GM21737 (cell line): Measurements from ENCODE around the gene CST9.
"Not testable (repeated sequence)": the region's sequence is repeated elsewhere in the genome, so short reads cannot be mapped to it uniquely, and the experiment has no call there.

Experiments used
- ATAC-seq: cut with Tn5 transposase; IDR thresholded peaks from one replicate; pipeline ENCODE4 v1.9.1; 2021; ENCODE audit warnings: mild to moderate bottlenecking, moderate library complexity; ENCODE audit not compliant: unreplicated experiment

Gene CST9

GRCh38 chr20:23588434-23589403 is 17.0 kb downstream of the CST9 start:
- no peak for ATAC-seq

GRCh38 chr20:23587631-23588030 is 18.1 kb downstream of the CST9 start:
- ATAC-seq: no peak

- ATAC-seq: no peak
Measured at GRCh38 chr20:23586735-23587525, 18.8 kb downstream of the CST9 start.

GRCh38 chr20:23585808-23586734 is 19.6 kb downstream of the CST9 start:
- no peak for ATAC-seq

- ATAC-seq: no peak
Measured at GRCh38 chr20:23585449-23585807, 20.3 kb downstream of the CST9 start.

GRCh38 chr20:23584434-23585199 is 21.1 kb downstream of the CST9 start:
- no peak for ATAC-seq

- ATAC-seq: no peak
Measured at GRCh38 chr20:23583526-23583925, 22.2 kb downstream of the CST9 start.

- no peak for ATAC-seq
Measured at GRCh38 chr20:23582293-23582692, 23.4 kb downstream of the CST9 start.

GRCh38 chr20:23581833-23582232 is 23.9 kb downstream of the CST9 start:
- not testable (repeated sequence) for ATAC-seq

GRCh38 chr20:23574977-23575376 is 30.7 kb downstream of the CST9 start:
- no peak for ATAC-seq

- ATAC-seq: no peak
Measured at GRCh38 chr20:23570178-23570760, 35.4 kb downstream of the CST9 start.

GRCh38 chr20:23569570-23569969 is 36.1 kb downstream of the CST9 start:
- ATAC-seq: no peak

- ATAC-seq: no peak
Measured at GRCh38 chr20:23568971-23569330, 36.8 kb downstream of the CST9 start.

- ATAC-seq: no peak
Measured at GRCh38 chr20:23568320-23568970, 37.3 kb downstream of the CST9 start, which contains the start of gene CST9L. TSS of gene CST9L (minus strand) at chr20:23568484. CDS start at chr20:23568450, 34 bp downstream.

GRCh38 chr20:23566199-23566932 is 39.4 kb downstream of the CST9 start:
- no peak for ATAC-seq

GRCh38 chr20:23565503-23566045 is 40.1 kb downstream of the CST9 start:
- no peak for ATAC-seq

GRCh38 chr20:23564927-23565326 is 40.8 kb downstream of the CST9 start:
- ATAC-seq: no peak

GRCh38 chr20:23562721-23563342 is 42.9 kb downstream of the CST9 start:
- ATAC-seq: no peak
